Measurements from ENCODE around the gene CEBPZOS.

Gene CEBPZOS

DNA sequence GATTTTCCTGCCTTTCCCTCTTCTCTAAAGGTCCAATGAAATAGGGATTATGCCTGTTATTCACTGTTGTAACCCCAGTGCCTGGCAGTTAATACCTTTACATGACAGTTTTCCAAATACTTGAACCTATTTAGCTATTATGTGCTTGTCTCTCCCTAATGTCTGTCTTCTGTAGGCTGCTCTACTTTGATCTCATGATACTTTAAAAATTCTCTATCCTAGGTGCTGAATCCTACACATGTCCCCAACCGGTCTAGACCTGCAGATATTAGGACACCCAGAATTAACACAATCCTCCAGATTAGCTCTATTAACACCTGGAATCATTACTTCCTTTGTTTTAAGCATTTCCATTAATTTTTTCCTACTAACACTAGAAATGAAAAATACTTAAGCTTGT lies 27.8 kb downstream of the CEBPZOS start:
- TF ChIP-seq TAF1 (IDR thresholded peaks at IDR 0.05; ENCODE audit: low read depth) (no peak), REST (IDR thresholded peaks at IDR 0.05; ENCODE audit: low read depth) (peak; percentile 72)

DNA sequence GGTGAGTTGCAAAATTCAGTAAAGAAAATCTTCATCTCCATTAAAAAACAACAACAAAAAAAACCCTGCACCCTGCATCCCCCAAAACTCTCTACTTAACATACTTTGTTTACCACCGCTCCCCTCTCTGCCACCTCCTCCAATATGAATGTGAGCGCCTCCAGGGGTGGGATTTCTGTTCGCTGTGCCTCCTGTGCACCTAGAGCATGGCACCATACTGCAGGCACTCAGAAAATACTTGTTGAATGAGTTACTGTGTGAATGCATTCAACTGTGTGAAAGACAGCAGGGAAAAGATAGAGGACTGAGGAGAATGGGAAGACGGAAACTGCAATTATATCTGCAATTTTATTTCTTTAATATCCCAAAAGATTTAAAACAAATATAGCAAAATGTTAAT lies 30.6 kb downstream of the CEBPZOS start:
- TF ChIP-seq EGR1 (IDR thresholded peaks at IDR 0.05) (no peak), FOXM1 (IDR thresholded peaks at IDR 0.05; ENCODE audit: borderline replicate concordance, low read depth) (no peak), CEBPB (IDR thresholded peaks at IDR 0.05) (no peak), TAF1 (IDR thresholded peaks at IDR 0.05; ENCODE audit: low read depth) (no peak), EP300 (IDR thresholded peaks at IDR 0.05; ENCODE audit: borderline replicate concordance) (no peak), MAX (IDR thresholded peaks at IDR 0.05) (no peak), TCF12 (IDR thresholded peaks at IDR 0.05; ENCODE audit: low read depth) (no peak), ZBTB7A (IDR thresholded peaks at IDR 0.05; ENCODE audit: low read depth) (no peak), TEAD4 (IDR thresholded peaks at IDR 0.05) (no peak), CREB1 (IDR thresholded peaks at IDR 0.05; ENCODE audit: low read depth) (no peak)

GRCh38 chr2:37228788-37229187 lies 32.5 kb downstream of the CEBPZOS start:
- no peak for TF ChIP-seq RAD21 (IDR thresholded peaks at IDR 0.05; ENCODE audit: low read depth)
- TF ChIP-seq EP300 (IDR thresholded peaks at IDR 0.05; ENCODE audit: borderline replicate concordance) = no peak
- TF ChIP-seq, protein P1, sequence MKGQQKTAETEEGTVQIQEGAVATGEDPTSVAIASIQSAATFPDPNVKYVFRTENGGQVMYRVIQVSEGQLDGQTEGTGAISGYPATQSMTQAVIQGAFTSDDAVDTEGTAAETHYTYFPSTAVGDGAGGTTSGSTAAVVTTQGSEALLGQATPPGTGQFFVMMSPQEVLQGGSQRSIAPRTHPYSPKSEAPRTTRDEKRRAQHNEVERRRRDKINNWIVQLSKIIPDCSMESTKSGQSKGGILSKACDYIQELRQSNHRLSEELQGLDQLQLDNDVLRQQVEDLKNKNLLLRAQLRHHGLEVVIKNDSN (IDR thresholded peaks at IDR 0.05) = no peak
- no peak for TF ChIP-seq YY1 (IDR thresholded peaks at IDR 0.05; ENCODE audit: low read depth)
- TF ChIP-seq EGR1 (IDR thresholded peaks at IDR 0.05) = no peak
- no peak for TF ChIP-seq FOXM1 (IDR thresholded peaks at IDR 0.05; ENCODE audit: borderline replicate concordance, low read depth)
- no peak for TF ChIP-seq TAF1 (IDR thresholded peaks at IDR 0.05; ENCODE audit: low read depth)
- TF ChIP-seq TEAD4 (IDR thresholded peaks at IDR 0.05) = no peak
- no peak for TF ChIP-seq REST (IDR thresholded peaks at IDR 0.05; ENCODE audit: low read depth)
- TF ChIP-seq ZBTB7A (IDR thresholded peaks at IDR 0.05; ENCODE audit: low read depth) = no peak
- TF ChIP-seq TCF12 (IDR thresholded peaks at IDR 0.05; ENCODE audit: low read depth) = no peak
- no peak for TF ChIP-seq CEBPB (IDR thresholded peaks at IDR 0.05)
- no peak for TF ChIP-seq CREB1 (IDR thresholded peaks at IDR 0.05; ENCODE audit: low read depth)
- TF ChIP-seq NFIC (IDR thresholded peaks at IDR 0.05) = no peak
- TF ChIP-seq MAX (IDR thresholded peaks at IDR 0.05) = no peak

DNA sequence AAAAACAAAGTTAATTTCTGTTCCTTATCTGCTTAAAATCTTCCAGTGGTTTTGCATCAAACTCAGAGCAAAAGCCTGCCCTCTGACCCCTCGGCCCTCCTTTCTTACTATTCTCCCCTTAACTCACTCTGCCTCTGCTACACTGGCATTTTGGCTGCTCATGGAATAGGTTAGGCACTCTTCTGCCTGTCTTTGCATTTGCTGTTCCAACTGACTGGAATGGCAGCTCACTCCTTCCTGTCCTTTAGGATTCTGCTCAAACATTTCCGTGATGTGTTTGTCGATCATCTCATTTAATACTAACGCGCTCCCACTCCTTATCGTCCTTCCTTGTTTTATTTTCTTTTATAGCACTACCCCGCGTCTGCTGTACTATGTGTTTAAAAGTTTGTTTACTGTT lies 34.3 kb downstream of the CEBPZOS start:
- TF ChIP-seq CREB1 (IDR thresholded peaks at IDR 0.05; ENCODE audit: low read depth) (no peak), FOXM1 (IDR thresholded peaks at IDR 0.05; ENCODE audit: borderline replicate concordance, low read depth) (no peak), TCF12 (IDR thresholded peaks at IDR 0.05; ENCODE audit: low read depth) (no peak), TEAD4 (IDR thresholded peaks at IDR 0.05) (no peak), RAD21 (IDR thresholded peaks at IDR 0.05; ENCODE audit: low read depth) (no peak), ZBTB7A (IDR thresholded peaks at IDR 0.05; ENCODE audit: low read depth) (no peak), TAF1 (IDR thresholded peaks at IDR 0.05; ENCODE audit: low read depth) (no peak), CEBPB (IDR thresholded peaks at IDR 0.05) (no peak), YY1 (IDR thresholded peaks at IDR 0.05; ENCODE audit: low read depth) (no peak), MAX (IDR thresholded peaks at IDR 0.05) (no peak)
- TF ChIP-seq, protein P1 (IDR thresholded peaks at IDR 0.05) = no peak

GRCh38 chr2:37231241-37232130 lies 35.2 kb downstream of the CEBPZOS start, which contains the start of the genes CEBPZ and NDUFAF7:
Gene CEBPZ (minus strand): TSS chr2:37231596. CDS start chr2:37231567, 29 bp downstream.
Gene NDUFAF7 (plus strand): TSS chr2:37231658. CDS start chr2:37231706, 48 bp downstream.
- TF ChIP-seq RAD21 (IDR thresholded peaks at IDR 0.05; ENCODE audit: low read depth) = no peak
- peak; percentile 94 for TF ChIP-seq YY1 (IDR thresholded peaks at IDR 0.05; ENCODE audit: low read depth)
- TF ChIP-seq, protein P1 (IDR thresholded peaks at IDR 0.05) = no peak
- 0 out of 2 replicates have a peak, but pooled peaks have one; percentile 62 for TF ChIP-seq CREB1 (IDR thresholded peaks at IDR 0.05; ENCODE audit: low read depth)
- no peak for TF ChIP-seq EP300 (IDR thresholded peaks at IDR 0.05; ENCODE audit: borderline replicate concordance)
- TF ChIP-seq MAX (IDR thresholded peaks at IDR 0.05) = peak; percentile 91
- no peak for TF ChIP-seq ZBTB7A (IDR thresholded peaks at IDR 0.05; ENCODE audit: low read depth)
- TF ChIP-seq EGR1 (IDR thresholded peaks at IDR 0.05) = peak; percentile 13; the same call in 1 of the 2 replicates
- peak; percentile 96 for TF ChIP-seq TAF1 (IDR thresholded peaks at IDR 0.05; ENCODE audit: low read depth)
- TF ChIP-seq NFIC (IDR thresholded peaks at IDR 0.05) = peak; percentile 25; the same call in 1 of the 2 replicates
- peak; percentile 45; the same call in 1 of the 2 replicates for TF ChIP-seq TCF12 (IDR thresholded peaks at IDR 0.05; ENCODE audit: low read depth)
- no peak for TF ChIP-seq CEBPB (IDR thresholded peaks at IDR 0.05)
- no peak for TF ChIP-seq REST (IDR thresholded peaks at IDR 0.05; ENCODE audit: low read depth)
- 0 out of 2 replicates have a peak, but pooled peaks have one; percentile 9 for TF ChIP-seq TEAD4 (IDR thresholded peaks at IDR 0.05)
- TF ChIP-seq FOXM1 (IDR thresholded peaks at IDR 0.05; ENCODE audit: borderline replicate concordance, low read depth) = no peak

Data from Ishikawa (cell line).